ENCODE data around the gene TMEM8B. TPM values are rescaled to one million over a fixed set of nuclear protein-coding genes. Genes with fewer than 3 reads are reported as not detected.

The TMEM8B gene
- total and polyA plus RNA-seq, 2 of the 8 experiments (the other 6 are each of a cell fraction or from before 2014, with no cell fraction given) = 7.5 to 10.4 TPM

DNA sequence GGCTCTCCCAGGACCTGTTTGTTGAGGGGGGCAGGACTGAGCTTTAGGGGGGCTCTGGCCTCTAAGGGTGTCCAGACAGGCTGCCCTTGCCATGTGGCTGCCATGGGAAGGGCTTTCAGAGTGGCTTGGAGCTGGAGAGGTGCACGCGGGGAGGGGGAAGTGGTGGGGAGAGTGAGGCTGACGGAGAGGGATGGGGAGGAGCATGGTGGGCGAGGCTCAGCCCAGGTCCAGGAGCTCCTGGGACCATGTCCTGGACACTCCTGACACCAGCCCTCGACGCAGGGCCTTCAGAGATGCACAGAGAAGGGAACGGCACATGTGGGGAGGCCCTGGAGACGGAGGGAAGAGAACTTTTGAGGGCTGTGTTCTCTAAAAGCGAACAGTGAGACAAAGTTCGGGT, 82.7 kb downstream of the TMEM8B start:
- H2BK5ac ChIP-seq (ENCODE audit: low read depth, low read length) = no peak overlapping the region
- ChIA-PET CTCF (ENCODE audit: partially characterized antibody) (interaction anchor here (0.6 to 5.6 kb wide), 18 partner anchors 9 to 1283 kb away, joined by 3 to 26 read pairs (median 4); partner anchors contain the start of genes CREB3 and TLN1), POLR2A (ENCODE audit: partially characterized antibody) (interaction anchor here (1.0 kb wide), 1 partner anchor 29 kb away, joined by 3 read pairs; no protein-coding TSS in a partner anchor)
- no peaks in the 10 kb centered on the region for H3K9me3 ChIP-seq (ENCODE audit: insufficient read depth in 2 of 2, low read depth in 1 of 2, low read length in 1 of 2)
- H3K27ac ChIP-seq (ENCODE audit: low read depth, low read length) = no peak overlapping the region
- H4K8ac ChIP-seq (ENCODE audit: extremely low read depth, insufficient read depth, low read length) = no peak overlapping the region; the same call in 1 of the 2 replicates
- DNase-seq (ENCODE audit: low read depth in 1 of 2, low spot score in 2 of 2) (no peak), FAIRE-seq (no peak)
- H2BK15ac ChIP-seq (ENCODE audit: low read length) = no peak overlapping the region; the same call in 1 of the 2 replicates
- peaks cover 13 to 31% (median 21%) of the 10 kb centered on the region in 4 experiments for H3K4me1 ChIP-seq (replicated peaks in 1 of 4; ENCODE audit: control insufficient read depth in 3 of 4, insufficient read depth in 4 of 4, low read length in 3 of 4)
- no peak overlapping the region for H3K18ac ChIP-seq (ENCODE audit: extremely low read depth, low read length)
- H3K4ac ChIP-seq (replicated peaks; ENCODE audit: insufficient read length, low read depth, low read length) = no peak overlapping the region
- no peak overlapping the region for H2AFZ ChIP-seq (ENCODE audit: low read length)
- H3K79me1 ChIP-seq (ENCODE audit: low read depth, low read length) = 0 out of 2 replicates have a peak, but pooled peaks cover 2% of the 10 kb centered on the region
- no peaks in the 10 kb centered on the region; a peak in 2 of 7 replicates for H3K27me3 ChIP-seq (replicated peaks in 1 of 4; ENCODE audit: control insufficient read depth in 3 of 4, extremely low read depth in 1 of 4, insufficient read depth in 3 of 4, low read length in 3 of 4)
- no peak overlapping the region for H4K91ac ChIP-seq (replicated peaks; ENCODE audit: insufficient read length, low read length)
- H3K4me2 ChIP-seq (ENCODE audit: insufficient read depth in 1 of 2, low read depth in 2 of 2, low read length in 2 of 2) = no peak overlapping the region
- H3K23me2 ChIP-seq (ENCODE audit: low read depth, low read length) = peaks cover 3% of the 10 kb centered on the region; the same call in 1 of the 2 replicates
- H2BK120ac ChIP-seq (replicated peaks; ENCODE audit: low read depth, low read length) = no peak overlapping the region
- WGBS, 2 experiments (ENCODE audit: extremely low coverage in 1 of 2, insufficient coverage in 1 of 2, insufficient read length in 1 of 2, insufficient replicate concordance in 2 of 2, low coverage in 1 of 2, low lambda C conversion rate in 2 of 2, missing lambda C conversion rate in 1 of 2) = 80% methylated on average over 9 of the region's 10 CpGs; no CpG with 5 or more reads in 1 of the 2 experiments
- H3K14ac ChIP-seq (ENCODE audit: insufficient read length) = no peak overlapping the region
- no peak overlapping the region for H2BK20ac ChIP-seq (ENCODE audit: low read length)
- H3K79me2 ChIP-seq (ENCODE audit: control insufficient read depth in 1 of 2, insufficient read depth in 2 of 2, low read length in 2 of 2) = no peaks in the 10 kb centered on the region
- H4K5ac ChIP-seq (ENCODE audit: insufficient read length, low read depth, low read length) = no peak overlapping the region
- no peaks in the 10 kb centered on the region for H4K20me1 ChIP-seq (replicated peaks in 1 of 2; ENCODE audit: control insufficient read depth in 1 of 2, insufficient read depth in 2 of 2, low read length in 2 of 2)
- no peak overlapping the region for H2AK5ac ChIP-seq (ENCODE audit: low read depth, low read length)
- H3K36me3 ChIP-seq (ENCODE audit: control insufficient read depth in 2 of 4, insufficient read depth in 4 of 4, low read length in 3 of 4) = no peaks in the 10 kb centered on the region
- no peak overlapping the region for H3K4me3 ChIP-seq (ENCODE audit: extremely low read depth in 1 of 4, insufficient read depth in 2 of 4, low read depth in 3 of 4, low read length in 4 of 4)
- no peak overlapping the region; a peak in 1 of 7 replicates for H3K9ac ChIP-seq (replicated peaks in 1 of 4; ENCODE audit: extremely low read depth in 1 of 4, low read depth in 3 of 4, low read length in 3 of 4)
- H3K23ac ChIP-seq (ENCODE audit: insufficient read length) = no peak overlapping the region
- H3K56ac ChIP-seq (replicated peaks; ENCODE audit: insufficient read length, low read depth, low read length) = no peak overlapping the region
- H2BK12ac ChIP-seq (ENCODE audit: low read depth, low read length) = 0 out of 2 replicates have a peak overlapping the region, but pooled peaks have one; percentile 35
- TF ChIP-seq PHF8 (conservative IDR thresholded peaks at IDR 0.05; ENCODE audit: low read depth, low read length) (no peak), SRF (IDR thresholded peaks at IDR 0.05; ENCODE audit: low read depth, low read length) (no peak), TAF7 (optimal IDR thresholded peaks at IDR 0.05; ENCODE audit: borderline replicate concordance, low read depth, low read length) (no peak), ZNF274 (IDR thresholded peaks at IDR 0.05; ENCODE audit: borderline replicate concordance, extremely low read depth, low read length) (no peak), EZH2 (IDR thresholded peaks at IDR 0.05; ENCODE audit: low read depth, low read length, severe bottlenecking) (no peak), JUND (IDR thresholded peaks at IDR 0.05; ENCODE audit: low read length) (no peak), RBBP5 (IDR thresholded peaks at IDR 0.05; ENCODE audit: borderline replicate concordance, low read depth, low read length) (no peak), BRCA1 (IDR thresholded peaks at IDR 0.05; ENCODE audit: low read depth, low read length) (no peak), NRF1 (IDR thresholded peaks at IDR 0.05; ENCODE audit: low read depth, low read length) (no peak), CBX5 (IDR thresholded peaks at IDR 0.05; ENCODE audit: low read depth, low read length) (no peak)
- TF ChIP-seq, protein P1, sequence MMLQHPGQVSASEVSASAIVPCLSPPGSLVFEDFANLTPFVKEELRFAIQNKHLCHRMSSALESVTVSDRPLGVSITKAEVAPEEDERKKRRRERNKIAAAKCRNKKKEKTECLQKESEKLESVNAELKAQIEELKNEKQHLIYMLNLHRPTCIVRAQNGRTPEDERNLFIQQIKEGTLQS (IDR thresholded peaks at IDR 0.05; ENCODE audit: insufficient read depth, low read depth, low read length) = no peak
